Neuron (in vitro differentiated cells): Measurements from ENCODE around the gene CPOX.

ENCODE experiments used
- H2AFZ ChIP-seq: one replicate; pipeline ENCODE4 v1.6.1; 2013; ENCODE audit warnings: low read depth, mild to moderate bottlenecking, inconsistent platforms, low read length, moderate library complexity
- H3K27me3 ChIP-seq: one replicate; pipeline ENCODE4 v1.6.1; 2013; ENCODE audit warnings: low read length; ENCODE audit not compliant: insufficient read depth
- H3K36me3 ChIP-seq: one replicate; pipeline ENCODE4 v1.6.1; 2013; ENCODE audit warnings: low read length; ENCODE audit not compliant: insufficient read depth
- H3K4me1 ChIP-seq: one replicate; pipeline ENCODE4 v1.6.1; 2013; ENCODE audit warnings: low read length; ENCODE audit not compliant: insufficient read depth
- H3K4me3 ChIP-seq: 2 replicates; pipeline ENCODE4 v1.5.1; 2013; ENCODE audit warnings: mild to moderate bottlenecking, low read length, moderate library complexity
- H3K9me3 ChIP-seq: one replicate; pipeline ENCODE4 v1.6.1; 2013; ENCODE audit warnings: low read length

CPOX gene

GRCh38 chr3:98532709-98533571 lies 60.5 kb downstream of the CPOX start:
- H3K27me3 ChIP-seq, result no peaks in the 10 kb centered on the region
- no peaks in the 10 kb centered on the region for H3K36me3 ChIP-seq
- H3K4me1 ChIP-seq, result no peaks in the 10 kb centered on the region
- no peaks in the 10 kb centered on the region for H3K9me3 ChIP-seq
- H2AFZ ChIP-seq, result no peak overlapping the region
- H3K4me3 ChIP-seq, result no peak overlapping the region

GRCh38 chr3:98532275-98532637 lies 61.2 kb downstream of the CPOX start:
- Histone ChIP-seq H3K36me3 (no peaks in the 10 kb centered on the region), H3K4me1 (no peaks in the 10 kb centered on the region), H3K27me3 (no peaks in the 10 kb centered on the region), H3K4me3 (no peak overlapping the region), H2AFZ (no peak overlapping the region), H3K9me3 (no peaks in the 10 kb centered on the region)

GRCh38 chr3:98531622-98532274 lies 61.7 kb downstream of the CPOX start, which contains the start of gene GPR15:
GPR15 (plus strand) TSS chr3:98531978; CDS start chr3:98532034, 56 bp downstream.
- no peak within 1 kb of the TSS for H3K4me3 ChIP-seq
- H3K36me3 ChIP-seq, result no peaks in the 10 kb centered on the region
- H3K27me3 ChIP-seq, result no peaks in the 10 kb centered on the region
- H3K4me1 ChIP-seq, result no peaks in the 10 kb centered on the region
- no peak within 1 kb of the TSS for H2AFZ ChIP-seq
- H3K9me3 ChIP-seq, result no peaks in the 10 kb centered on the region

GRCh38 chr3:98530676-98531075 lies 62.7 kb downstream of the CPOX start:
- Histone ChIP-seq H3K9me3 (no peaks in the 10 kb centered on the region), H3K36me3 (no peaks in the 10 kb centered on the region), H2AFZ (no peak overlapping the region), H3K27me3 (no peaks in the 10 kb centered on the region), H3K4me3 (no peak overlapping the region), H3K4me1 (no peaks in the 10 kb centered on the region)

DNA sequence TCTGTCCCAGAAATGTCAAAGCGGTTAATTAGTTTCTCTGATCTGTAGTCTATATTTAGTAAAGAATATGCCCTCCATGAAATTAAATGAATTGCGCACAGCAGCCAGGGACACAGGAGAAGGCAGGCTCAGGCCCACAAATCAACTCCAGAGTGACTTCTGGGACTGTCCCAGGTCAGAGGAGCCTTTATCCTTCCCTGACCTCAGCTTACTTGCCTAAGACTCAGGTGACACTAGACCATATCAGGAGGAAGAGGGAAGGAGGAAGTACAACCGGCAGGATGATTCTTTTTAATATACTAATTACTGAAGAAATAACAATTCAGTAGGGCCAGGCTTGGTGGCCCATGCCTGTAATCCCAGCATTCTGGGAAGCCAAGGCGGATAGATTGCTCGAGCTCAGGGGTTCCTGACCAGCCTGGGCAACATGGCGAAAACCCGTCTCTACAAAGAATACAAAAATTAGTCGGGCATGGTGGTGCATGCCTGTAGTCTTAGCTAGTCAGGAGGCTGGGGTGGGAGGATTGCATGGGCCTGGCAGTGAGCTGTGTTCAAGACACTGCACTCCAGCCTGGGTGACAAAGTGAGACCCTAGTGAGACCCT lies 63.5 kb downstream of the CPOX start:
- no peaks in the 10 kb centered on the region for H3K27me3 ChIP-seq
- H3K4me3 ChIP-seq, result no peak overlapping the region
- H3K4me1 ChIP-seq, result no peaks in the 10 kb centered on the region
- H2AFZ ChIP-seq, result no peak overlapping the region
- H3K9me3 ChIP-seq, result no peaks in the 10 kb centered on the region
- H3K36me3 ChIP-seq, result no peaks in the 10 kb centered on the region
